DOHH2 (cell line): Measurements from ENCODE around the gene VCX3B.
"Not testable (repeated sequence)": the region's sequence is repeated elsewhere in the genome, so short reads cannot be mapped to it uniquely, and the experiment has no call there.

Experiments
- EZH2phosphoT487 ChIP-seq: fragments of 200-600 bp; sonication (generic); IDR thresholded peaks from 2 replicates; pipeline ENCODE4 v1.6.1; 2017; ENCODE audit warnings: borderline replicate concordance, mild to moderate bottlenecking, antibody characterized with exemption, low read length, moderate library complexity, mixed read lengths
- TF ChIP-seq, protein P1 (sequence below): fragments of 200-600 bp; sonication (generic); IDR thresholded peaks from one replicate; pipeline ENCODE4 v1.5.1; 2014; ENCODE audit warnings: antibody characterized with exemption, mild to moderate bottlenecking, low read depth, low read length; ENCODE audit not compliant: poor library complexity, severe bottlenecking

DNA sequence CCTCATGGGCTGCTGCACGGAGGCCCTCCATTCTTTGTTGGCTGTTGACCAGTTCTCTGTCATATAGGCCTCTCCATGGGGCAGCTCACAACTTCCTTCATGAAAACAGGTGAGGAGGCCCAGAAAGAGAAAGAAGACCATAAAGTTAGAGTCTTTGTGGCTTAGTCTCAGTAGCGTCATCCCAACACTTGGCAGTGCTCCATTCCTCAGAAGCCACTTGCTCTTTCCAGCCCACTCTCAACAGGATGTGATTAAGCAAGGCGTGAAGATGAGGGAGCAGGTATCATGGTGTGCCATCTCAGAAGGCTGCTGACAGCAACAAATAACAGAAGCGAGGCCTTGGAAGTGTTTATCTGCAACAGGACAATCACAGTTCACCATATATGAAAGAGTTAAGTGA is 30.4 kb downstream of the VCX3B start:
- TF ChIP-seq, protein P1, sequence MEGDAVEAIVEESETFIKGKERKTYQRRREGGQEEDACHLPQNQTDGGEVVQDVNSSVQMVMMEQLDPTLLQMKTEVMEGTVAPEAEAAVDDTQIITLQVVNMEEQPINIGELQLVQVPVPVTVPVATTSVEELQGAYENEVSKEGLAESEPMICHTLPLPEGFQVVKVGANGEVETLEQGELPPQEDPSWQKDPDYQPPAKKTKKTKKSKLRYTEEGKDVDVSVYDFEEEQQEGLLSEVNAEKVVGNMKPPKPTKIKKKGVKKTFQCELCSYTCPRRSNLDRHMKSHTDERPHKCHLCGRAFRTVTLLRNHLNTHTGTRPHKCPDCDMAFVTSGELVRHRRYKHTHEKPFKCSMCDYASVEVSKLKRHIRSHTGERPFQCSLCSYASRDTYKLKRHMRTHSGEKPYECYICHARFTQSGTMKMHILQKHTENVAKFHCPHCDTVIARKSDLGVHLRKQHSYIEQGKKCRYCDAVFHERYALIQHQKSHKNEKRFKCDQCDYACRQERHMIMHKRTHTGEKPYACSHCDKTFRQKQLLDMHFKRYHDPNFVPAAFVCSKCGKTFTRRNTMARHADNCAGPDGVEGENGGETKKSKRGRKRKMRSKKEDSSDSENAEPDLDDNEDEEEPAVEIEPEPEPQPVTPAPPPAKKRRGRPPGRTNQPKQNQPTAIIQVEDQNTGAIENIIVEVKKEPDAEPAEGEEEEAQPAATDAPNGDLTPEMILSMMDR, result not testable (repeated sequence)
- TF ChIP-seq EZH2phosphoT487, result not testable (repeated sequence)
